ENCODE data around the gene TMEM190. TPM values are rescaled to one million over a fixed set of nuclear protein-coding genes. Genes with fewer than 3 reads are reported as not detected.
"Not testable (repeated sequence)": the region's sequence is repeated elsewhere in the genome, so short reads cannot be mapped to it uniquely, and the experiment has no call there.

Gene TMEM190
- total RNA-seq (1 to 10 TPM in 2 of 9 donors, under 1 TPM in 1, not detected in 6; 0.55 to 2.3 (median 1.1) TPM), polyA plus RNA-seq (10 to 100 TPM in 1 of 3 donors, 1 to 10 TPM in 1, under 1 TPM in 1; 0.62 to 63.0 (median 4.7) TPM)
- long read RNA-seq, donor 1 = 0 reads
- long read RNA-seq, donor 2 = 0 reads
- long read RNA-seq, donor 3 = 0 reads
- long read RNA-seq, donor 4 = 0 reads
- long read RNA-seq, donor 5 = 0 reads
- long read RNA-seq, donor 6, partial matches to known transcripts = 0 of 4 reads
- long read RNA-seq, donor 6, other reads (novel, unspliced or antisense) = 1 of 4 reads
- long read RNA-seq, donor 7 = 0 reads
- long read RNA-seq, donor 8 = 0 reads
- long read RNA-seq, donor 9 = 0 reads
- long read RNA-seq, donor 10, partial matches to known transcripts = 0 of 2 reads
- long read RNA-seq, donor 10, other reads (novel, unspliced or antisense) = 0 of 2 reads

DNA sequence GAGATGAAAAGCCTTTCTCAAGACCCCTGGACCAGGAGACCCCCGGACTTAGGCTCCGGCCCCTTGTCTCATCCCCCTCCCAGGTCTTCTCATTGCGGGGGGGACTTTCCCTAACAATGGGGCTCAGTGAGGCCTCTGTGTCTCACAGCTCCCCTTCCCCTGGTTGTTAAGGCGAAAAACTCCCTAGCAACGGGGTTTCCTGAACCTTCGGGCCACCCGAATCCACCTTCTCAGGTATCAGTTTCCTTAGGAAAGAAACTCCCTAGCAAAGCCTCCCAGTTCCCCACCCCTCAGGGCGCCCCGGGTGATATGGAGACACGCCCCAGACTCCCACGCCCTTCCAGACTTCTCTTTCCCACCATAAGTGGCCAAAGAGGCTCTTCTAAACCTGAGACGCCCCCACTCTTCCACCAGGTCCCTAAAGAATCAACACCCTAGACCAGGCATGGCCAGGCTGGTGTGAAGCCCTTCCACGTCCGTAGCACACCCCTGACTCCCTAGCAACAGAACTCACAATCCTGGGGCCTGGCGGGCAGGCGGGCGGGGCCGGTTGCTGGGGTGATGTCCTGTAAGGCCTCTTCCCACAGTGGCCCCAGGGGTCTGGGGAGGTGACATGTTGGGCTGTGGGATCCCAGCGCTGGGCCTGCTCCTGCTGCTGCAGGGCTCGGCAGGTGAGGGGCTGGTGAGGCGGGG, at the start of gene TMEM190:
Gene TMEM190 (plus strand): TSS at position 586 of the 693 bp plus-strand sequence. CDS start 28 bp downstream, at position 614.
- H3K36me3 ChIP-seq (replicated peaks in 1 of 2) = no peaks in the 10 kb centered on the region
- peaks cover 32% of the 10 kb centered on the region for H3K27me3 ChIP-seq
- no peaks in the 10 kb centered on the region for H3K4me1 ChIP-seq (replicated peaks in 1 of 2)
- intact Hi-C loops (cut with DNase I) = no loop called here
- H3K9me3 ChIP-seq (replicated peaks in 1 of 3) = no peaks in the 10 kb centered on the region
- no peak within 1 kb of the TSS for H3K4me3 ChIP-seq
- no peak within 1 kb of the TSS for H3K27ac ChIP-seq
- no peak for TF ChIP-seq POLR2A (IDR thresholded peaks at IDR 0.05)
- no peak for TF ChIP-seq CTCF (IDR thresholded peaks at IDR 0.05)
- WGBS, 4 donors = 57 to 70% (median 64%) methylated on average over 11 to 21 of the region's 21 CpGs
- peak in 1 of 7 donors; percentile 59 for DNase-seq

- intact Hi-C loops (cut with DNase I); H3K36me3 ChIP-seq (replicated peaks in 1 of 2); H3K4me3 ChIP-seq; H3K9me3 ChIP-seq (replicated peaks in 1 of 3); H3K27me3 ChIP-seq; H3K27ac ChIP-seq; DNase-seq; H3K4me1 ChIP-seq (replicated peaks in 1 of 2): not testable (repeated sequence)
- whole genome bisulfite sequencing, 4 donors = 62 to 82% (median 71%) methylated on average over 4 of the region's 4 CpGs
Measured at GRCh38 chr19:55328774-55329318, 47.8 kb upstream of the TMEM190 start.

DNA sequence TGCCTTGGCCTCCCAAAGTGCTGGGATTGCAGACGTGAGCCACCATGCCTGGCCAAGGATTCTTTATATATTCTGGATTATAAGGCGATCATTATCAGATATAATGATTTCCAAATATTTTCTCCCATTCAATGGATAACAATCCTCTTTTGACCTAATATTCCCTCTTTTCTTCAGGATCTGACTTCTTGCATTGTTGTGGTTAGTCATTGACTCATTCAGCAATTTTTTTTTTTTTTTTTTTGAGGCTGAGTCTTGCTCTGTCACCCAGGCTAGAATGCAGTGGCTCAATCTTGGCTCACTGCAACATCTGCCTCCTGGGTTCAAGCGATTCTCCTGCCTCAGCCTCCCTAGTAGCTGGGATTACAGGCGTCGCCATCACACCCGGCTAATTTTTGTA, 46.8 kb upstream of the TMEM190 start:
- 82 to 89% (median 85%) methylated on average over 6 of the region's 6 CpGs for WGBS, 4 donors
- H3K4me3 ChIP-seq; intact Hi-C loops (cut with DNase I): not testable (repeated sequence)

GRCh38 chr19:55333870-55334269, 42.8 kb upstream of the TMEM190 start:
- intact Hi-C loops (cut with DNase I) = no loop called here
- 78 to 83% (median 79%) methylated on average over 11 of the region's 11 CpGs for WGBS, 4 donors

More for the DNA sequence above, 46.8 kb upstream of the TMEM190 start:
- not testable (repeated sequence) for H3K4me1 ChIP-seq (replicated peaks in 1 of 2); H3K36me3 ChIP-seq (replicated peaks in 1 of 2); H3K9me3 ChIP-seq (replicated peaks in 1 of 3); H3K27me3 ChIP-seq; DNase-seq; H3K27ac ChIP-seq

More at GRCh38 chr19:55333870-55334269, 42.8 kb upstream of the TMEM190 start:
- Histone ChIP-seq H3K9me3 (replicated peaks in 1 of 3) (no peaks in the 10 kb centered on the region), H3K27ac (no peak overlapping the region), H3K4me3 (no peak overlapping the region), H3K36me3 (replicated peaks in 1 of 2) (no peaks in the 10 kb centered on the region), H3K4me1 (replicated peaks in 1 of 2) (no peaks in the 10 kb centered on the region), H3K27me3 (peaks cover 3% of the 10 kb centered on the region)
- TF ChIP-seq CTCF (IDR thresholded peaks at IDR 0.05) = no peak
- TF ChIP-seq POLR2A (IDR thresholded peaks at IDR 0.05) = no peak
- DNase-seq = no peak
